Left ventricle myocardium superior (tissue), 1 donor: ENCODE results near the gene HHIP. TPM values are rescaled to one million over a fixed set of nuclear protein-coding genes. Genes with fewer than 3 reads are reported as not detected.
A peak's percentile ranks its signal among the peaks of the same experiment; 100 is the strongest.

Experiments used
- ATAC-seq: fragments of 200-7000 bp; cut with Tn5 transposase; one replicate; pipeline ENCODE4 v1.9.1; 2020; ENCODE audit warnings: mild to moderate bottlenecking, moderate library complexity
- DNase-seq: peaks from one replicate; pipeline ENCODE4 v3.0.0-alpha.2; 2020
- intact Hi-C: fragments of 100-400 bp; cut with micrococcal nuclease; formaldehyde crosslinking; loops from one replicate; pipeline ENCODE4 v1.11.0; 2022
- long read RNA-seq: library from polyadenylated mRNA; unstranded; transcript quantifications from one replicate; pipeline ENCODE4 v2.0.0, GENCODE V29; 2021
- total RNA-seq: library from RNA; stranded (reverse); fragmentation: NEBNext Ultra II Directional; extraction: Animal tissue kit (Norgen Biotek cat#: 25700); gene quantifications from one replicate; pipeline ENCODE4 v1.2.1, GENCODE V29; 2021
- donor health status: DM: no; HTN: yes; CAD: no; lungs with severe emphysema.

Gene HHIP, protein sequence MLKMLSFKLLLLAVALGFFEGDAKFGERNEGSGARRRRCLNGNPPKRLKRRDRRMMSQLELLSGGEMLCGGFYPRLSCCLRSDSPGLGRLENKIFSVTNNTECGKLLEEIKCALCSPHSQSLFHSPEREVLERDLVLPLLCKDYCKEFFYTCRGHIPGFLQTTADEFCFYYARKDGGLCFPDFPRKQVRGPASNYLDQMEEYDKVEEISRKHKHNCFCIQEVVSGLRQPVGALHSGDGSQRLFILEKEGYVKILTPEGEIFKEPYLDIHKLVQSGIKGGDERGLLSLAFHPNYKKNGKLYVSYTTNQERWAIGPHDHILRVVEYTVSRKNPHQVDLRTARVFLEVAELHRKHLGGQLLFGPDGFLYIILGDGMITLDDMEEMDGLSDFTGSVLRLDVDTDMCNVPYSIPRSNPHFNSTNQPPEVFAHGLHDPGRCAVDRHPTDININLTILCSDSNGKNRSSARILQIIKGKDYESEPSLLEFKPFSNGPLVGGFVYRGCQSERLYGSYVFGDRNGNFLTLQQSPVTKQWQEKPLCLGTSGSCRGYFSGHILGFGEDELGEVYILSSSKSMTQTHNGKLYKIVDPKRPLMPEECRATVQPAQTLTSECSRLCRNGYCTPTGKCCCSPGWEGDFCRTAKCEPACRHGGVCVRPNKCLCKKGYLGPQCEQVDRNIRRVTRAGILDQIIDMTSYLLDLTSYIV
- total RNA-seq = not detected
- long read RNA-seq = 0 reads

DNA sequence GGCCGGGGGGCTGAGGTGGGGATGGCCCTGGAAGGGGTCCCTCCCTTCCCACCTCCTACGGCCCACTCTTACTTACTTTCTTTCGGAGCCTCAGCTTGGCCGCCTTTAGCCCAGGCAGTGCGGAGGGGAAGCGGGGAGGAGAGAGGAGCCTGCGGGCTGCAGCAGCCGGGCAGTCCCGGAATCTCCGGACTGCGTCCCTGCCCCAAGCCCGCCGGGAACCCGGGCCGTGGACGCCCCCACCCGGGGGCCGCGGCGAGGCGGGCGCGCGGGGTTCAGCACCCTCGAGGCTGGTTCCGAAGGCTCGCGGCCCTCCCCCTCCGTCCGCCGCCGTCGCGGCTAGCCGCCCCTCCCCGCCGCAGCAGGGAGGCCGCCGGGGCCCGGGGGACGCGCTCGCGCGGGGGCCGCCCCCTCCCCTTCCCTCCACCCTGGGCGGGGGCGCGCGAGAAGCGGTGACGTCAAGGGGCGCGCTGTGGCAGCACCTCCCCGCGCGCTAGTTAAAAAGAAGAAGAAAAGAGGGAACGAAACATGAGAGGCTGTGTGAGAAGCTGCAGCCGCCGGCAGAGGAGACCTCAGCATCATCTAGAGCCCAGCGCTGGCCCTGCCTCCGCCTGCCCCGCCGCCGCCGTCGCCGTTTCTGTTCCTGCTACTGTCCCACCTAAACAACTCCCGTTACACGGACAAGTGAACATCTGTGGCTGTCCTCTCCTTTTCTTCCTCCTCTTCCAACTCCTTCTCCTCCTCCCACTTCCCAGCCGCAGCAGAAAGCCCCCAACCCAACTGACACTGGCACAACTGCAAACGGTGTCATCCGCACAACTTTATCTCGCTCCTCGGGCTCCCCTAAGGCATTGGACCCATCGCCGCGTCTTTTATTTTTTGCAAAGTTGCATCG lies at the start of gene HHIP:
HHIP (plus strand) TSS at position 526 of the 892 bp plus-strand sequence. CDS start 520 bp downstream, outside the sequence.
- intact Hi-C loops = no loop called here
- peak; percentile 44 for DNase-seq
- ATAC-seq = peak; percentile 85

DNA sequence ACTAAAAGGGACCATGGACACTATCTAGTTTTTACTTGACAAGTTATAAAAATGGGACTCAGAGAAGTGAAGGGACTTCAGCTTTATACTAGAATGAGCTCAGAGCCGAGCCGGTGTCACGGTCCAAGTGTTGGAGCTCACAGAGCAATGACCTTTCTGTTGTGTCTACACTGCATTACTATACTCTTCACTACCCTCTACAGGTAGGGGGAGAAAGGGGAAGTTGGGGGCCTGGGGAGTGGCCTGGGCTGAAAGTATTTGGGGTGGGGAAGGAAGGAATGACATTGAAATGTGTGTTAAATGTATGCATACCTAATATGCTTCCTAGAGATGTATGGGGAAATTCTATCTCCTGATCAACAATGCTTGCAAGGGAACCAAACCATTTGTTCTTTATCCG lies 48.8 kb upstream of the HHIP start:
- intact Hi-C loops = no loop called here
- ATAC-seq (no peak), DNase-seq (no peak)

GRCh38 chr4:144599621-144600020 lies 46.3 kb upstream of the HHIP start:
- DNase-seq (no peak), ATAC-seq (no peak)
- intact Hi-C loops = no loop called here

DNA sequence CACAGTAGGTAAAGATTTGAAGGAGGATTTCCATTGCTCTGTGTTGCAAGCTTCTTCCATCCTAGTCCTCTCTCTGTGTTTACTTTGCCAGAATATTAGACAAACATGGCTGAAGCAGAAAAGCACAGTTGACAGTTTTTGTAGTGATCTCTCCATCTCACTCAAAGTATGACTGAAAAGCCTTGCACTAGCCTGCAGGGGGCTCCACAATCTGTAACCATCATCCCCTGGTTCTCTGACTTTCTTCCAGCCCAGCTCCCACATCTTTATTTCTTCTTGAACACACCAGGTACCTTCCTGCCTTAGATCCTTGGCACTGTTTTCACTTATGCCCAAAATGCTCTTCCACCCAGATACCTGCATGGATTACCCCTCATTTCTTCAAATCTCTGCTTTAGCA lies 34.1 kb upstream of the HHIP start:
- DNase-seq (no peak), ATAC-seq (no peak)
- intact Hi-C loops = loop anchor here (10.0 kb wide), 1 partner anchor 453 kb away; no protein-coding TSS in a partner anchor

- intact Hi-C loops = loop anchor here (10.0 kb wide), 1 partner anchor 450 kb away; no protein-coding TSS in a partner anchor
- no peak for ATAC-seq
- DNase-seq = no peak
These were observed 30.9 kb upstream of the HHIP start for GRCh38 chr4:144614850-144615585.

- no peak for ATAC-seq
- intact Hi-C loops = no loop called here
- DNase-seq = no peak
These were observed 24.3 kb upstream of the HHIP start for GRCh38 chr4:144621681-144622080.

DNA sequence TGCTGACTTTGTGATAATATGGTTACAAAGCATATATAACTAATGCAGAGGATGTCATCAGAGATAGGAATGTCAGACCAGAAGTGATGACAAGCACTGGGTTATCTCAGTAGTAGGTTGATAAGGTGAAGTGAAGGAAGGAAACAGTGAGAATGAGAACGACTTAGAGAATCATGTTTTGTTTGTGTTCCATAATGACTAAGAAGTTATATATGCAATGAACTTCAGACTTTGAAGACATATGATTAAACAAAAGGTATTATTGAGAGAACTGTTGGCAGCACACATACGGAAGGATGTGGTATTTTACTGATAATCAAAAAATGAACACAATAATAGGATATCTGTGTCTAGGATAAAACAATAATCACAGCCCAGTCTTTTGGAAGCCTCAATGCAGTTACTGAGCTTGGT lies 18.3 kb upstream of the HHIP start:
- no peak for ATAC-seq
- intact Hi-C loops = no loop called here
- no peak for DNase-seq

DNA sequence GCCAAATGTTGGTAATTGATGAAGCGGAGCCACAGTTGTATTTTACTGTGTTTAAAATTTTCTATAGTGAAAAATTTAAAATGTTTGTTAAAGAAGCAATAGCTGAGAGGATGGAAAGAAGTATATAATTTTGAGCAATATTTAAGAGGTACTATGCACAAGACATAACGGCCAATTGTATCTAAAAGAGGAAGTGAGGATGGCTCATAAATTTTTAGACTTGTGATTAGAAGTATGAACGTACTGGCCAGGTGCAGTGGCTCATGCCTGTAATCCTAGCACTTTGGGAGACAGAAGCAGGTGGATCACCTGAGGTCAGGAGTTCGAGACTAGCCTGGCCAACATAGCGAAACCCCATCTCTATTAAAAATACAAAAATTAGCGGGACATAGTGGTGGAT lies 12.7 kb upstream of the HHIP start:
- intact Hi-C loops = no loop called here
- ATAC-seq (no peak), DNase-seq (no peak)

DNA sequence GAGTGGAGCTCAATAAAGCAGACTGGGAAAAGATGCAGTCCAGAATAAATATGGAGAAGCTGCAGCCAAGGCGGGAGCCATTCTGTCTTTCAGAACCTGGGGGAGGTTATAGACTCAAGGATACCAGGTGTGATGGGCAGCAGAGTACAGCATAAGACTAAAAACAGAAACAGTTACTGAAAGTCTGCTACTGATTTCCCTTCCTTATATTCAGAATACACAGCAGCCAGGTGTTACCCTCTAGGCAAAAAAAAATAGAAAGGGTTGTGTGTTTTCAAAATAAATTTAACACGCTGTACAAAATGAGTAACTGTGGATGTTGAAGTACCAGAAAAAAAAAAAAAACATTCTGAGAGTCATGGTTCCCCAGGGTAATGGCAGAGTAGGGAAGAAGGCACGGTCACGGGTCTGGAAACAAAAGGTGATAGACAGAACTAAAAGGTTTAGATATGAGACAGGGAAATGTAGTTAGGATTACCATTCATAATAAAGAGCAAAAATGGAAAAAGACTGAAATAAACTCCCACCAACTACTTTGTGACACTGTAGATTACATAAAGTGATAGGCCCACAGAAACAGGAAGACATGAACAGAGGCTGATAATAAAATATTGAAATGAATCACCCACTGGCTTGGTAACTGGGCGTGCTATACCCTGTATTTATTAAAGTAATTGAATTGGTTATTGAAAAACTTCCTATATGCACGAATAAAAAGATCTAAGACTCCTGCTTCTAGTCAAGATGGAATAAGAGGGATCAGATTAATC lies 10.8 kb upstream of the HHIP start:
- intact Hi-C loops = no loop called here
- DNase-seq (no peak), ATAC-seq (no peak)

- intact Hi-C loops = no loop called here
- no peak for ATAC-seq
These were observed 1.4 kb upstream of the HHIP start for GRCh38 chr4:144644368-144645101.

GRCh38 chr4:144645102-144645630 lies 790 bp upstream of the HHIP start:
- intact Hi-C loops = no loop called here
- DNase-seq = peak; percentile 32
- ATAC-seq = no peak

More at GRCh38 chr4:144644368-144645101, 1.4 kb upstream of the HHIP start:
- DNase-seq = no peak

DNA sequence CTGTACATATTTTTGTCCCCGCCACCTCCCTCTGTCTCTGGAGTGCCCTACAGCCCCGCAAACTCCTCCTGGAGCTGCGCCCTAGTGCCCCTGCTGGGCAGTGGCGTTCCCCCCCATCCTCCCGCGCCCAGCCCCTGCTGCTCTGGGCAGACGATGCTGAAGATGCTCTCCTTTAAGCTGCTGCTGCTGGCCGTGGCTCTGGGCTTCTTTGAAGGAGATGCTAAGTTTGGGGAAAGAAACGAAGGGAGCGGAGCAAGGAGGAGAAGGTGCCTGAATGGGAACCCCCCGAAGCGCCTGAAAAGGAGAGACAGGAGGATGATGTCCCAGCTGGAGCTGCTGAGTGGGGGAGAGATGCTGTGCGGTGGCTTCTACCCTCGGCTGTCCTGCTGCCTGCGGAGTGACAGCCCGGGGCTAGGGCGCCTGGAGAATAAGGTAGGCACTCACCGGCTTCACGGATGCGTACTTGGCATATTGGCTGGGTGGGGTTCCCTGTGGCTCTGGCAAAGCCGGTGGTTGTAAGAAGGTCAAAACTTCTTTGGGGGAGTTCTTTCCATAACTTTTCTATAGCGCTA lies 653 bp downstream of the HHIP start:
- ATAC-seq (no peak), DNase-seq (no peak)
- intact Hi-C loops = no loop called here

- DNase-seq (no peak), ATAC-seq (no peak)
- intact Hi-C loops = no loop called here
These were observed 1.2 kb downstream of the HHIP start for GRCh38 chr4:144647095-144647561.

- ATAC-seq = no peak
- intact Hi-C loops = no loop called here
- DNase-seq = no peak
These were observed 1.6 kb downstream of the HHIP start for GRCh38 chr4:144647590-144647989.

DNA sequence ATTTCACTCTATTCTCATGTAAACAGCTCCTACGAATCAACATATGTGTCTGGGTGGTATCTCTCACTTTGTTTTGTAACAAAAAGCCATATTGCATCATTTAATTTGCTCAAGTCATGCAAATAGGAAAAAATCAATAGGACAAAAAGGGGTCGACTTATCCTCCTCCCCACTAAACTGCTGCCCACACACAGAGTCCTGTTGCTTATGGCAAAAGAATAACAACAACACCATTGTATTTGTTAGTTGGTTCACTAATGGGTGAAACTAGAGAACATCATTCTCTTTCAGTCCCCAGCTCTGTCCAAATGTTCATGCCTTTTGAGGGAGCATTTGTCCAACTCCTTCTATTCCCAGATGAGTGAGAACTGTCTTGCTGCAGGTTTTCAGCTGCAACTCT lies 2.1 kb downstream of the HHIP start:
- intact Hi-C loops = no loop called here
- no peak for DNase-seq
- no peak for ATAC-seq

DNA sequence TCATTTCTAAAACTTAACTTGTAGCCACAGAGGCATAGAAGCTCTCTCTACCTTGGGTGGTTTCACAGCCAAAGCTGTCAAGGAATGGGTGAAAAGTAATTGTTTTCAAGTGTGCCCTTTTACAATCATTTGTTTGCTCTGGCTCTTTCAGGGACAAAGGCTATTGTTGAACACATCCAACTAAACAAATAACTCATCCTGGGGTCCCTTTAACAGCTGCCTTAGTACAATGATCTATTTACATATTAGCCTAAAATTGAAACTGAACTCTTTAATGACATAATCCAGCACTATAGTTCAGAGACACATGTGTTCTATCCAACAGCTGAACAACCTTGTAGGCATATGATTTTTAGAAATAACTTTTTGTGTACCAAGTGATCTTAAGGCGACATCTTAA lies 3.7 kb downstream of the HHIP start:
- DNase-seq (no peak), ATAC-seq (no peak)
- intact Hi-C loops = no loop called here
